ENCODE measurements around the gene TAP2.
"Not testable (repeated sequence)": the region's sequence is repeated elsewhere in the genome, so short reads cannot be mapped to it uniquely, and the experiment has no call there.

Gene TAP2

GRCh38 chr6:32838114-32838958 is at the start of gene TAP2:
Gene TAP2, minus strand, starts transcription at chr6:32838739. Its CDS starts 506 bp downstream, at chr6:32838233.
- Histone ChIP-seq H3K36me3 (ENCODE audit: insufficient read depth, insufficient read length, low read length) (no peaks in the 10 kb centered on the region), H3K4me1 (ENCODE audit: insufficient read depth, insufficient read length) (peaks cover 3% of the 10 kb centered on the region), H3K27me3 (ENCODE audit: insufficient read depth, insufficient read length) (peaks cover 35% of the 10 kb centered on the region), H3K9ac (ENCODE audit: insufficient read length, low read depth) (peak within 1 kb of the TSS; percentile 82), H3K4me3 (ENCODE audit: insufficient read length, low read depth) (peak within 1 kb of the TSS; percentile 59), H3K9me3 (ENCODE audit: insufficient read depth, low read length) (no peaks in the 10 kb centered on the region; the same call in 1 of the 2 replicates)
- TF ChIP-seq YY1 (IDR thresholded peaks at IDR 0.05; ENCODE audit: insufficient read depth, insufficient read length), result no peak
- no peak for TF ChIP-seq ZNF274 (IDR thresholded peaks at IDR 0.05; ENCODE audit: low read depth, low read length)
- TF ChIP-seq SUZ12 (IDR thresholded peaks at IDR 0.05; ENCODE audit: extremely low read depth, insufficient read depth, insufficient read length), result no peak
- peak; percentile 73 for DNase-seq (ENCODE audit: low read depth, low spot score)

DNA sequence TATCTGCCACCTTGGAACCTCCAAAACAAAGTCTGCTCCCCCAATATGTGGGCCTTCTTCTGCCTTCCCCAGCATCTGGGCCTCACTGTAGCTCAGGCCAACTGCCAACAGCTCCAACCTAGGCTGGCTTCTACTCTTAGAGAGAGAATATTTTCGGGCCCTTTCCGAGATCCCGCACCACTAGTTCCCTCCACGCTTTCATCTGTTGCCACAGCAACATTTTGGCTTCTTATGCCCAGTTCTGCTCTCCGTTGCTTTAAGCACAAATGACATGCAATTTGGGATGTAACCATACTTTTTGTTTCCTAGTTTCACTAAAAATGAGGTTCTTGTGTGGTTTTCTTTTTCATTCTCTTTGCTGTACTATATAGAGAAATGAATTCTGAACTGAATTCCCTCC is 49.1 kb upstream of the TAP2 start:
- H3K27me3 ChIP-seq (ENCODE audit: insufficient read depth, insufficient read length), result no peaks in the 10 kb centered on the region
- no peak overlapping the region for H3K9ac ChIP-seq (ENCODE audit: insufficient read length, low read depth)
- H3K4me1 ChIP-seq (ENCODE audit: insufficient read depth, insufficient read length), result no peaks in the 10 kb centered on the region
- no peaks in the 10 kb centered on the region for H3K36me3 ChIP-seq (ENCODE audit: insufficient read depth, insufficient read length, low read length)
- no peak overlapping the region for H3K4me3 ChIP-seq (ENCODE audit: insufficient read length, low read depth)
- no peak for DNase-seq (ENCODE audit: low read depth, low spot score)
- TF ChIP-seq ZNF274 (IDR thresholded peaks at IDR 0.05; ENCODE audit: low read depth, low read length), result no peak
- TF ChIP-seq YY1 (IDR thresholded peaks at IDR 0.05; ENCODE audit: insufficient read depth, insufficient read length), result no peak
- no peak for TF ChIP-seq SUZ12 (IDR thresholded peaks at IDR 0.05; ENCODE audit: extremely low read depth, insufficient read depth, insufficient read length)
- no peaks in the 10 kb centered on the region for H3K9me3 ChIP-seq (ENCODE audit: insufficient read depth, low read length)

DNA sequence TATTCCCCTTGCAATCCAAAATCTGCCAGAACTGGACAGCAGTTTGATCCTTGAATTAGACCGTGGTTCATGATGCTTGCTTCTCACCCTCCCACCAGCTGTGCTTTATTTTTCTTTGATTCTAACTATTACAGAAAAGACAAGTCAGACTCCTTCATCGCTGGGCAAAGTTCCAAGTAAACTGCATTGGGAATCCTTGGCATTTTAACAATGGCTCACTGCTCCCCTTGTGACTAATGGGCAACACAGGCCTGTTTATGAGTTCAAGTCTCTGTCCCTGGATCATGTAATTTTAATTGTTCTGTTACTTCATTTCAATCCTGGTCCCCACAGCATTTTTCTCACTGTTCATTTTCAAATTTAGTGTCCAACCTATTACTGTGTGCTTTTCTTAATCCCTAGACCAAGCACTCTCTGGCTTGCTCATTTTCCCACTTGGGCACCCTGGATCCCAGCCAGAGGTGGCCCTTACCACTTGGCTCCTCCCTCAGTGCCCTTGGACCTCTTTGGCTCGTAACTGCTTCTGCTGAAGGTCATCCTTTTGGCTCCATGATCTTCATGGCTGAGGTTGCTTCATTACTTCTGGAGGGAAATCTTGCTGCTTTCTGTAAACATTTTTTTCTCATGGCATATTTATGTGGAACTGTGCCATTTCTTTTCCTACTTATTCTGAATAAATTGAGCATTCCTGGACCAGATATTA is 48.3 kb upstream of the TAP2 start:
- no peaks in the 10 kb centered on the region for H3K27me3 ChIP-seq (ENCODE audit: insufficient read depth, insufficient read length)
- no peaks in the 10 kb centered on the region for H3K36me3 ChIP-seq (ENCODE audit: insufficient read depth, insufficient read length, low read length)
- DNase-seq (ENCODE audit: low read depth, low spot score), result no peak
- TF ChIP-seq SUZ12 (IDR thresholded peaks at IDR 0.05; ENCODE audit: extremely low read depth, insufficient read depth, insufficient read length), result no peak
- no peak for TF ChIP-seq ZNF274 (IDR thresholded peaks at IDR 0.05; ENCODE audit: low read depth, low read length)
- TF ChIP-seq YY1 (IDR thresholded peaks at IDR 0.05; ENCODE audit: insufficient read depth, insufficient read length), result no peak
- H3K4me3 ChIP-seq (ENCODE audit: insufficient read length, low read depth), result no peak overlapping the region
- no peaks in the 10 kb centered on the region for H3K4me1 ChIP-seq (ENCODE audit: insufficient read depth, insufficient read length)
- H3K9ac ChIP-seq (ENCODE audit: insufficient read length, low read depth), result no peak overlapping the region
- H3K9me3 ChIP-seq (ENCODE audit: insufficient read depth, low read length), result no peaks in the 10 kb centered on the region

- TF ChIP-seq SUZ12 (IDR thresholded peaks at IDR 0.05; ENCODE audit: extremely low read depth, insufficient read depth, insufficient read length) (no peak), ZNF274 (IDR thresholded peaks at IDR 0.05; ENCODE audit: low read depth, low read length) (no peak), YY1 (IDR thresholded peaks at IDR 0.05; ENCODE audit: insufficient read depth, insufficient read length) (no peak)
- H3K4me1 ChIP-seq (ENCODE audit: insufficient read depth, insufficient read length), result no peaks in the 10 kb centered on the region
- DNase-seq (ENCODE audit: low read depth, low spot score), result peak; percentile 18
Measured at GRCh38 chr6:32885698-32886286, 47.3 kb upstream of the TAP2 start.

DNA sequence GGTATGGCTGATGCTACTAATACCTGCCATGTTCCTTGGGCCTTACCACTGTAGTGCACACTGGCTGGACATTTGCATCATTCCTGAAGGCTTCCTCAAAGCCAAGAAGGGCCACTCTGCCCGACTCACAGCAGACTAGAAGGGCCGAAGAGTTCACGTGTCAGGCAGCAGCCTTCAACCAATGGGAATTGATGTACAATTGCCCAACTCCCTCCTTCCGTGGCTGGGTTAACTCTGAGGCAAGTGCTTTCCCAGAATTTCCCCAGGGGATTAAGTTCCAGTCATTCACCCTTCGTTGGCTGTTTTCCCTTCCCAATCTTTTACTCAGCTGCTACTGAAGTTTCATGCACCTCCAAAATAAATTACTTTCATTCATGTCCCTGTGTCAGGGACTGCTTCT is 45.2 kb upstream of the TAP2 start:
- Histone ChIP-seq H3K27me3 (ENCODE audit: insufficient read depth, insufficient read length) (no peaks in the 10 kb centered on the region), H3K4me1 (ENCODE audit: insufficient read depth, insufficient read length) (no peaks in the 10 kb centered on the region), H3K4me3 (ENCODE audit: insufficient read length, low read depth) (no peak overlapping the region), H3K36me3 (ENCODE audit: insufficient read depth, insufficient read length, low read length) (no peaks in the 10 kb centered on the region), H3K9ac (ENCODE audit: insufficient read length, low read depth) (no peak overlapping the region), H3K9me3 (ENCODE audit: insufficient read depth, low read length) (no peaks in the 10 kb centered on the region)
- no peak for DNase-seq (ENCODE audit: low read depth, low spot score)
- TF ChIP-seq SUZ12 (IDR thresholded peaks at IDR 0.05; ENCODE audit: extremely low read depth, insufficient read depth, insufficient read length) (no peak), YY1 (IDR thresholded peaks at IDR 0.05; ENCODE audit: insufficient read depth, insufficient read length) (no peak), ZNF274 (IDR thresholded peaks at IDR 0.05; ENCODE audit: low read depth, low read length) (no peak)

More at GRCh38 chr6:32885698-32886286, 47.3 kb upstream of the TAP2 start:
- H3K9me3 ChIP-seq (ENCODE audit: insufficient read depth, low read length), result no peaks in the 10 kb centered on the region
- H3K4me3 ChIP-seq (ENCODE audit: insufficient read length, low read depth), result no peak overlapping the region
- H3K36me3 ChIP-seq (ENCODE audit: insufficient read depth, insufficient read length, low read length), result no peaks in the 10 kb centered on the region
- H3K9ac ChIP-seq (ENCODE audit: insufficient read length, low read depth), result no peak overlapping the region
- no peaks in the 10 kb centered on the region for H3K27me3 ChIP-seq (ENCODE audit: insufficient read depth, insufficient read length)

GRCh38 chr6:32882879-32883250 is 44.3 kb upstream of the TAP2 start:
- TF ChIP-seq ZNF274 (IDR thresholded peaks at IDR 0.05; ENCODE audit: low read depth, low read length) (no peak), SUZ12 (IDR thresholded peaks at IDR 0.05; ENCODE audit: extremely low read depth, insufficient read depth, insufficient read length) (no peak), YY1 (IDR thresholded peaks at IDR 0.05; ENCODE audit: insufficient read depth, insufficient read length) (no peak)
- Histone ChIP-seq H3K36me3 (ENCODE audit: insufficient read depth, insufficient read length, low read length) (no peaks in the 10 kb centered on the region), H3K4me1 (ENCODE audit: insufficient read depth, insufficient read length) (no peaks in the 10 kb centered on the region), H3K9ac (ENCODE audit: insufficient read length, low read depth) (no peak overlapping the region), H3K9me3 (ENCODE audit: insufficient read depth, low read length) (no peaks in the 10 kb centered on the region), H3K4me3 (ENCODE audit: insufficient read length, low read depth) (no peak overlapping the region), H3K27me3 (ENCODE audit: insufficient read depth, insufficient read length) (no peaks in the 10 kb centered on the region)
- DNase-seq (ENCODE audit: low read depth, low spot score), result no peak

DNA sequence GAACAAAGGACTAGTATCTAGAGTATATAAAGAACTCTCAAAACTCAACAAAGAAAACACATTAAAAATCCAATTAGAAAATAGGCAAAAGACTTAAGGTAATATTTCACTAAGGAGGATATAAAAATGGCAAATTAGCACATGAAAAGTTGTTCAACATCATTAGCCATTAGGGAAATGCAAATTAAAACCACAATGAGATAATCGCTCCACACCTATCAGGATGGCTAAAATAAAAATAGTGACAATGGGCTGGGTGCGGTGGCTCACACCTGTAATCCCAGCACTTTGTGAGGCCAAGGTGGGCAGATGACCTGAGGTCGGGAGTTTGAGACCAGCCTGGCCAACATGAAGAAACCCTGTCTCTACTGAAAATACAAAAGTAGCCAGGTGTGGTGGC is 42.4 kb upstream of the TAP2 start:
- H3K27me3 ChIP-seq (ENCODE audit: insufficient read depth, insufficient read length); H3K4me1 ChIP-seq (ENCODE audit: insufficient read depth, insufficient read length); H3K4me3 ChIP-seq (ENCODE audit: insufficient read length, low read depth); H3K9me3 ChIP-seq (ENCODE audit: insufficient read depth, low read length); H3K36me3 ChIP-seq (ENCODE audit: insufficient read depth, insufficient read length, low read length); DNase-seq (ENCODE audit: low read depth, low spot score); H3K9ac ChIP-seq (ENCODE audit: insufficient read length, low read depth): not testable (repeated sequence)

Measured in NT2/D1 (cell line).